Osteocyte (in vitro differentiated cells): ENCODE results near the gene STIP1. TPM values are rescaled to one million over a fixed set of nuclear protein-coding genes. Genes with fewer than 3 reads are reported as not detected.
A peak's percentile ranks its signal among the peaks of the same experiment; 100 is the strongest.

ENCODE experiments used
- DNase-seq: peaks from one replicate; pipeline ENCODE4 v3.0.0; 2021; ENCODE audit warnings: mixed read lengths; ENCODE audit not compliant: unreplicated experiment; ENCODE audit errors: extremely low spot score
- H3K27ac Mint-ChIP-seq: one replicate; pipeline ENCODE4 v1.8.0; 2021; ENCODE audit warnings: mild to moderate bottlenecking, mixed read lengths; ENCODE audit not compliant: unreplicated experiment
- H3K27me3 Mint-ChIP-seq: one replicate; pipeline ENCODE4 v1.8.0; 2021; ENCODE audit warnings: mixed read lengths; ENCODE audit not compliant: unreplicated experiment
- H3K36me3 Mint-ChIP-seq: one replicate; pipeline ENCODE4 v1.8.0; 2021; ENCODE audit warnings: mixed read lengths; ENCODE audit not compliant: unreplicated experiment
- H3K4me1 Mint-ChIP-seq: one replicate; pipeline ENCODE4 v1.8.0; 2021; ENCODE audit warnings: mixed read lengths; ENCODE audit not compliant: unreplicated experiment
- H3K4me3 Mint-ChIP-seq: one replicate; pipeline ENCODE4 v1.8.0; 2021; ENCODE audit warnings: mild to moderate bottlenecking, moderate library complexity, mixed read lengths; ENCODE audit not compliant: unreplicated experiment
- H3K9me3 Mint-ChIP-seq: one replicate; pipeline ENCODE4 v1.8.0; 2021; ENCODE audit warnings: mixed read lengths; ENCODE audit not compliant: unreplicated experiment
- total RNA-seq: library from RNA; stranded (reverse); gene quantifications from 2 replicates; pipeline ENCODE4 v1.2.1, GENCODE V29; 2021
- TF ChIP-seq, protein P1 (sequence below): fragments of 200-600 bp; sonication (generic); IDR thresholded peaks from 2 replicates; pipeline ENCODE4 v1.5.0; 2021; ENCODE audit warnings: antibody characterized with exemption, mild to moderate bottlenecking, moderate library complexity

STIP1 gene
- total RNA-seq, 1 donor from 2014 or later, result 109 TPM

DNA sequence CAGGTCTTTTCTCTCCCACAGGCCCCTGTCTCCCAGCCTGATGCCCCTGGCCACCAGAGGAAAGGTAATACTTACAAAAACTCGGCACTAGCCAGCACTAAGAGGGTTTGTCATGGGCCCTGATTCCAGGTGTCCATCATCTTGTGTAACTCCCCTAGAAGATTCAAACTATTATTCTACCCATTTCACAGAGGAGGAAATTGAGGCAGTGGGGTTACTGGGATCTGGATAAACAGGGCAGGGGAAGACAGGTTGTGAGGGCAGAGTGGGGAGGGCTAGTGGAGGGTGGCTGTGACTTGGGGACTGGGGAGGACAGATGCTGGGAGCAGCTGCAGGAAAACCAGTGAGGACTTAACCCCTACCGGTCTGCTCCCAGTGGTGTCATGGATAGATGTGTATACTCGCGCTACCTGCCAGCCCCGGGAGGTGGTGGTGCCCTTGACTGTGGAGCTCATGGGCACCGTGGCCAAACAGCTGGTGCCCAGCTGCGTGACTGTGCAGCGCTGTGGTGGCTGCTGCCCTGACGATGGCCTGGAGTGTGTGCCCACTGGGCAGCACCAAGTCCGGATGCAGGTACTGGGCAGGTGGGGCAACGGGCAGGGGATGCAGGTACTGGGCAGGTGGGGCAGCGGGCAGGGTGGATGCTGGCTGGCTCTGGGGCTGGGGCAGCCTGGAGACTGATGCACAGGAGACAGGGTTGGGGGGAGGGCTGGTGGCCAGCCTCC is 49.6 kb downstream of the STIP1 start:
- Mint-ChIP-seq H3K36me3 (peaks cover 2% of the 10 kb centered on the region), H3K4me1 (peaks cover 41% of the 10 kb centered on the region), H3K9me3 (no peaks in the 10 kb centered on the region), H3K27ac (peak overlapping the region; percentile 56), H3K4me3 (peak overlapping the region; percentile 78), H3K27me3 (no peaks in the 10 kb centered on the region)
- DNase-seq, result no peak
- TF ChIP-seq, protein P1, sequence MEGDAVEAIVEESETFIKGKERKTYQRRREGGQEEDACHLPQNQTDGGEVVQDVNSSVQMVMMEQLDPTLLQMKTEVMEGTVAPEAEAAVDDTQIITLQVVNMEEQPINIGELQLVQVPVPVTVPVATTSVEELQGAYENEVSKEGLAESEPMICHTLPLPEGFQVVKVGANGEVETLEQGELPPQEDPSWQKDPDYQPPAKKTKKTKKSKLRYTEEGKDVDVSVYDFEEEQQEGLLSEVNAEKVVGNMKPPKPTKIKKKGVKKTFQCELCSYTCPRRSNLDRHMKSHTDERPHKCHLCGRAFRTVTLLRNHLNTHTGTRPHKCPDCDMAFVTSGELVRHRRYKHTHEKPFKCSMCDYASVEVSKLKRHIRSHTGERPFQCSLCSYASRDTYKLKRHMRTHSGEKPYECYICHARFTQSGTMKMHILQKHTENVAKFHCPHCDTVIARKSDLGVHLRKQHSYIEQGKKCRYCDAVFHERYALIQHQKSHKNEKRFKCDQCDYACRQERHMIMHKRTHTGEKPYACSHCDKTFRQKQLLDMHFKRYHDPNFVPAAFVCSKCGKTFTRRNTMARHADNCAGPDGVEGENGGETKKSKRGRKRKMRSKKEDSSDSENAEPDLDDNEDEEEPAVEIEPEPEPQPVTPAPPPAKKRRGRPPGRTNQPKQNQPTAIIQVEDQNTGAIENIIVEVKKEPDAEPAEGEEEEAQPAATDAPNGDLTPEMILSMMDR, result no peak

DNA sequence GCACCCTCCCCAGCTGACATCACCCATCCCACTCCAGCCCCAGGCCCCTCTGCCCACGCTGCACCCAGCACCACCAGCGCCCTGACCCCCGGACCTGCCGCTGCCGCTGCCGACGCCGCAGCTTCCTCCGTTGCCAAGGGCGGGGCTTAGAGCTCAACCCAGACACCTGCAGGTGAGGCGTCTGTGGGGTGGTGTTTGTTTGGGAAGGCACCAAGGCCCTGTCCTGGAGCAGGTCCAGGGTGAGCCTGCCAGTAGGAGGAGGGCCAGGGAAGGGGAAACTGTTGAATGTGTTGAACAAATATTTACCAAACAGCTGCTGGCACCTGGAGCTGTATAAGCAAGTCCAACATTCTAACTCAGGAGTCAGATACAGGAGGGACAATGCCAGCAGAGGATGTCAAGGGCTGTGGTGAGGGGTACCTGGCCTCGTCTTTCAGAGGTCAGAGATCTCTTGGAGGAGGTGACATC is 51.5 kb downstream of the STIP1 start:
- DNase-seq, result no peak
- TF ChIP-seq, protein P1, result no peak
- H3K27me3 Mint-ChIP-seq, result no peaks in the 10 kb centered on the region
- no peak overlapping the region for H3K27ac Mint-ChIP-seq
- no peaks in the 10 kb centered on the region for H3K9me3 Mint-ChIP-seq
- H3K4me1 Mint-ChIP-seq, result peaks cover 33% of the 10 kb centered on the region
- H3K4me3 Mint-ChIP-seq, result no peak overlapping the region
- H3K36me3 Mint-ChIP-seq, result peaks cover 2% of the 10 kb centered on the region

DNA sequence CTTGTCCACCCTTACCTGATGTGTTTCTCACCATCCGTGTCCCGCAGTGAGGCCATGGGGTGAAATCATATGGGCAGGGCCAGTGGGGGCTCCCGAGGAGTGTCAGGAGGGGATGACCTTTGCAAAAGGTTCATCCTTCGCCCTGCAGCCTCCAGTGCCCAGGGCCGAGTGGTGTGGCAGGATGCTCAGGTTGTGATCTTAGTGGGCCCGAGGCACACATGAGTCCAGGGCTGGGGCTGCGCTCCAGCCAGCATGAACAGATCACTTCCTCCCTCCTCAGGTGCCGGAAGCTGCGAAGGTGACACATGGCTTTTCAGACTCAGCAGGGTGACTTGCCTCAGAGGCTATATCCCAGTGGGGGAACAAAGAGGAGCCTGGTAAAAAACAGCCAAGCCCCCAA is 52.1 kb downstream of the STIP1 start:
- Mint-ChIP-seq H3K27ac (peak overlapping the region; percentile 13), H3K9me3 (no peaks in the 10 kb centered on the region), H3K4me3 (no peak overlapping the region), H3K36me3 (peaks cover 4% of the 10 kb centered on the region), H3K27me3 (no peaks in the 10 kb centered on the region), H3K4me1 (peaks cover 32% of the 10 kb centered on the region)
- TF ChIP-seq, protein P1, result no peak
- no peak for DNase-seq

DNA sequence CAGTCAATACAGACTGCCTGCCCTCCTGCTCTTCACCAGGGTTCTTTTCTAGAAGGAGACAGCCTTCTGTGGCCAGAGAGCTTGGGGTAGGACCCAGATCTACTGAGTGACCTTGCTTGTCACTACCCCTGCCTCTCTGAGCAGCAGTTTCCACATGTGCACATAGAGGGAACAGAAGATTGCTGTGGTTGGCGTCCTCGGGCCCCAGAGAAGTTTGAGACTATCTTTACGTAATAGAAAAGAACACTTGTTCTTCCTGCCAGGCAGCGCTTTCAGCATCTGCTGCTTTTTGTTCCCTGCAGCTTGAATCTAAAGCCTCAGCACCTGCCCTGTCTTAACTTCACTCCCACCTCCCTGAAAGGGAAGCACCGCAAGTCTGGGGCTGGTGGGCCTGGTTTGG is 53.0 kb downstream of the STIP1 start:
- Mint-ChIP-seq H3K4me3 (no peak overlapping the region), H3K27ac (peak overlapping the region; percentile 68)
- TF ChIP-seq, protein P1, result no peak

DNA sequence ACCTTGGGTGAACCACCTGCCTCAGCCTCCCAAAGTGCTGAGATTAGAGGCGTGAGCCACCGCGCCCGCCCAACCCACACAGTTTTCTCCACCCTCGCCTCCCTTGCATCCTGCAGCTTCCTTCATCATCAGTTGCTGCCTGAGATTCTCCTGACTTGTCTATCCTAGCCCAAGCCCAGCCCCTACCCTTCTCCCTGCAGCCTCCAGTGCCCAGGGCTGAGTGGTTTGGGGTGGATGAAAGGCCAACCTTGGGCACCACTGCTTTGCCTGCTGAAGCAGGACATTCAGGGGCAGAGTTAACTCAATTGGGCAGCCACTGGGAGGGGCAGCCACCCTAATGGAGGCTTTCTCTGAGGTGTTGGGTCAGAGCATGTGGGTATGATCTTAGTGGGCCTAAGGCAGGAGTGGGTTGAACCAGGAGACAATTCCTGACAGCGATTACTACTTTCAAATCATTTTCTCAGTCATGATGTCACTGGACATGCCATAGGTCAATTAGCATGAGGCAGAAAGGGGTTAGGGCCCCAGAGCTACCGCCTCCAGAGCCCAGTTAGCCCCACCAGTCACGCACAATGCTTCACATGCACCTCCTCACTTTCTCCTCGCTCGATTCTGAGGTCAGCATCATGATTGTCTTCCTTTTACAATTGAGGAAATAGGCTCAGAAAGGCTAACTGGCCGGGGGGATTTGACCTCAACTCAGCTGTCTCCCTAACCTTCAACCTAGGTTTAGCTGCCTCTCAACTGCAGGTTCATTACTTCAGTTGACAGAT is 53.9 kb downstream of the STIP1 start:
- Mint-ChIP-seq H3K36me3 (peaks cover 14% of the 10 kb centered on the region), H3K4me1 (peaks cover 42% of the 10 kb centered on the region), H3K4me3 (peak overlapping the region; percentile 91), H3K27me3 (no peaks in the 10 kb centered on the region), H3K27ac (peak overlapping the region; percentile 96), H3K9me3 (no peaks in the 10 kb centered on the region)
- TF ChIP-seq, protein P1, result no peak
- DNase-seq, result no peak

More for the DNA sequence above, 53.0 kb downstream of the STIP1 start:
- H3K9me3 Mint-ChIP-seq, result no peaks in the 10 kb centered on the region
- DNase-seq, result no peak
- H3K4me1 Mint-ChIP-seq, result peaks cover 36% of the 10 kb centered on the region
- H3K27me3 Mint-ChIP-seq, result no peaks in the 10 kb centered on the region
- H3K36me3 Mint-ChIP-seq, result peaks cover 11% of the 10 kb centered on the region
